K562 (cell line): ENCODE data around the gene MGAT5. TPM values are rescaled to one million over a fixed set of nuclear protein-coding genes. Genes with fewer than 3 reads are reported as not detected.

Experiments used
- ATAC-seq: fragments of 200-7000 bp; cut with Tn5 transposase; 3 replicates; pipeline ENCODE4 v1.9.1; 2020; ENCODE audit warnings: moderate library complexity
- BruUV-seq: library from RNA; stranded (reverse); fragments of 400-500 nt; replicated peaks from 2 replicates; lab custom pipeline; 2021; lab: Mats Ljungman, UMichigan
- CTCF ChIA-PET: fragments of 300-600 bp; formaldehyde crosslinking; extraction: SDS; loops from one replicate; lab custom pipeline; 2021; ENCODE audit warnings: low intra/inter-chr PET ratio; lab: Yijun Ruan, JAX
- POLR2A ChIA-PET: fragments of 300-600, 350-650 bp; sonication (Branson Sonifier 250); formaldehyde crosslinking; extraction: SDS; loops from one replicate; lab custom pipeline; 2021; ENCODE audit warnings: antibody characterized with exemption, inconsistent platforms; lab: Yijun Ruan, JAX
- DNase-seq, 4 experiments: peaks; one replicate each; pipeline versions ENCODE4 v3.0.0 to v3.0.0-alpha.2; 2011 to 2018; ENCODE audit warnings: low spot score in 3 of 4, mixed read lengths in 3 of 4; ENCODE audit errors: extremely low read depth in 1 of 4
- FAIRE-seq: peaks from 2 replicates; lab custom pipeline; 2011; peaks lifted over from hg19 to GRCh38; lab: Jason Lieb, UNC
- H2AFZ ChIP-seq: 2 replicates; pipeline ENCODE4 v1.6.0; 2011; ENCODE audit warnings: low read depth, low read length, control low read depth, inconsistent platforms
- H3K27ac ChIP-seq: fragments of 200-600 bp; 3 replicates; pipeline ENCODE4 v1.8.0; 2011; ENCODE audit warnings: low read depth, mild to moderate bottlenecking, control low read depth, inconsistent platforms, low read length, moderate library complexity, mixed read lengths; ENCODE audit errors: extremely low read depth
- H3K27me3 ChIP-seq, 2 experiments: fragments of 300-600 bp in 1 of 2; 2 replicates in 1 of 2; 3 replicates in 1 of 2; pipeline versions ENCODE4 v1.6.0 to v1.8.0; 2011; ENCODE audit warnings: inconsistent platforms in 2 of 2, low read length in 2 of 2, mild to moderate bottlenecking in 1 of 2, mixed read lengths in 1 of 2, moderate library complexity in 1 of 2; ENCODE audit not compliant: control insufficient read depth in 2 of 2, insufficient read depth in 2 of 2
- H3K36me3 ChIP-seq: fragments of 300-600 bp; 3 replicates; pipeline ENCODE4 v1.8.0; 2011; ENCODE audit warnings: mild to moderate bottlenecking, low read length, inconsistent platforms; ENCODE audit not compliant: control insufficient read depth, insufficient read depth
- H3K4me1 ChIP-seq, 2 experiments: fragments of 200-600 bp in 1 of 2; replicated peaks in 1 of 2; 2 replicates in 1 of 2; 3 replicates in 1 of 2; pipeline versions ENCODE4 v1.5.1 to v1.8.0; 2011; ENCODE audit warnings: inconsistent platforms in 2 of 2, low read length in 2 of 2, mild to moderate bottlenecking in 1 of 2, mixed read lengths in 1 of 2, moderate library complexity in 1 of 2; ENCODE audit not compliant: control insufficient read depth in 2 of 2, insufficient read depth in 2 of 2
- H3K4me2 ChIP-seq: 2 replicates; pipeline ENCODE4 v1.6.1; 2011; ENCODE audit warnings: low read length, control low read depth, inconsistent platforms, mixed read lengths; ENCODE audit not compliant: insufficient read depth
- H3K4me3 ChIP-seq: fragments of 200-600 bp; sonication (generic), shearing (Covaris generic); 2 replicates; pipeline ENCODE4 v1.5.1; 2016; ENCODE audit warnings: control low read depth, inconsistent platforms
- H3K79me2 ChIP-seq: fragments of 200-600 bp; 3 replicates; pipeline ENCODE4 v1.8.0; 2011; ENCODE audit warnings: low read length, inconsistent platforms; ENCODE audit not compliant: control insufficient read depth, insufficient read depth
- H3K9ac ChIP-seq, 2 experiments: 2 replicates each; pipeline versions ENCODE4 v1.6.0 to v1.6.1; 2011; ENCODE audit warnings: low read depth in 2 of 2, low read length in 2 of 2, control low read depth in 1 of 2, inconsistent platforms in 1 of 2, mild to moderate bottlenecking in 1 of 2, mixed read lengths in 1 of 2; ENCODE audit not compliant: insufficient read depth in 1 of 2
- H3K9me1 ChIP-seq: one replicate; pipeline ENCODE4 v1.6.0; 2011; ENCODE audit warnings: inconsistent platforms, mild to moderate bottlenecking, low read length, moderate library complexity; ENCODE audit not compliant: control insufficient read depth, insufficient read depth
- H3K9me3 ChIP-seq: replicated peaks from 2 replicates; pipeline ENCODE4 v1.5.1; 2011; ENCODE audit warnings: low read depth, low read length, inconsistent platforms; ENCODE audit not compliant: control insufficient read depth, insufficient read depth
- H4K20me1 ChIP-seq: replicated peaks from 2 replicates; pipeline ENCODE4 v1.6.1; 2011; ENCODE audit warnings: low read length, inconsistent platforms, mixed read lengths; ENCODE audit not compliant: control insufficient read depth, insufficient read depth
- ELF4 ChIP-seq: fragments of 450-650 bp; formaldehyde crosslinking; IDR thresholded peaks from 2 replicates; pipeline ENCODE4 v1.4.0; 2022; ENCODE audit warnings: missing genetic modification characterization
- FOXK2 ChIP-seq, 2 experiments: fragments of 450-650 bp; IDR thresholded peaks in 1 of 2; conservative IDR thresholded peaks in 1 of 2; 2 replicates each; pipeline ENCODE4 v1.6.1; 2016; ENCODE audit warnings: low read depth in 2 of 2, mild to moderate bottlenecking in 1 of 2
- GABPB1 ChIP-seq: sonication (generic); formaldehyde crosslinking; IDR thresholded peaks from 2 replicates; pipeline ENCODE4 v1.8.0; 2022; ENCODE audit warnings: mild to moderate bottlenecking, missing genetic modification reagents
- KLF10 ChIP-seq: fragments of 250-450 bp; sonication (Bioruptor Pico); IDR thresholded peaks from 2 replicates; pipeline ENCODE4 v1.6.1; 2021; ENCODE audit warnings: matching md5 sums
- MTA2 ChIP-seq: fragments of 450-650 bp; IDR thresholded peaks from 2 replicates; pipeline ENCODE4 v1.6.1; 2016; ENCODE audit warnings: low read depth
- NELFE ChIP-seq: IDR thresholded peaks from 2 replicates; pipeline ENCODE4 v1.6.1; 2011; ENCODE audit warnings: mild to moderate bottlenecking; ENCODE audit not compliant: insufficient read depth, insufficient read length
- NFRKB ChIP-seq: fragments of 450-650 bp; IDR thresholded peaks from 2 replicates; pipeline ENCODE4 v1.6.1; 2016; ENCODE audit warnings: low read depth
- NONO ChIP-seq, 2 experiments: fragments of 200-400 bp in 1 of 2; fragments of 450-650 bp in 1 of 2; formaldehyde crosslinking in 1 of 2; IDR thresholded peaks; 2 replicates each; pipeline ENCODE4 v1.6.1; 2017; ENCODE audit warnings: low read depth in 2 of 2, mild to moderate bottlenecking in 2 of 2, moderate library complexity in 2 of 2, low read length in 1 of 2
- SRSF1 ChIP-seq: fragments of 200-400 bp; formaldehyde crosslinking; IDR thresholded peaks from 2 replicates; pipeline ENCODE4 v1.6.1; 2017; ENCODE audit warnings: mild to moderate bottlenecking, low read depth, low read length, moderate library complexity
- TCFL5 ChIP-seq: fragments of 250-450 bp; sonication (Bioruptor Pico); conservative IDR thresholded peaks from 2 replicates; pipeline ENCODE4 v1.6.1; 2021; ENCODE audit warnings: mild to moderate bottlenecking, moderate library complexity, matching md5 sums
- TRIM28 ChIP-seq: fragments of 450-650 bp; IDR thresholded peaks from 2 replicates; pipeline ENCODE4 v1.6.1; 2017
- ZNF695 ChIP-seq: fragments of 450-650 bp; formaldehyde crosslinking; IDR thresholded peaks from 2 replicates; pipeline ENCODE4 v1.4.0; 2020; ENCODE audit warnings: mild to moderate bottlenecking, moderate library complexity
- WGBS: fragments of 100-300 bp; shearing (Covaris generic); methylation state at CpG from one replicate; pipeline ENCODE4 v1.1.6; 2016; ENCODE audit warnings: low coverage, mixed read lengths; ENCODE audit not compliant: insufficient coverage; ENCODE audit errors: missing lambda C conversion rate; 5-methylcytosine and 5-hydroxymethylcytosine counted together
- in situ Hi-C: fragments of 300-500 bp; cut with MboI; formaldehyde crosslinking; loops from 4 replicates; pipeline ENCODE4 v1.15.0; 2018; ENCODE audit warnings: inconsistent platforms, mixed read lengths
- intact Hi-C: fragments of 100-400 bp; cut with micrococcal nuclease; formaldehyde crosslinking; loops from 2 replicates; pipeline ENCODE4 v1.14.2; 2022
- polyA plus RNA-seq, 8 experiments: library from polyadenylated mRNA; depleted of rRNA in 4 of 8; stranded (reverse) in 5 of 8; unstranded in 3 of 8; fragments of >200 nt; fragmentation: Nextera tagmentation in 2 of 8; fragmentation: Illumina TruSeq in 1 of 8; extraction: Ambion mirVana in 2 of 8; extraction: Trizol in 1 of 8; gene quantifications; 2 replicates each; pipeline versions ENCODE4 v1.2.1 to v1.2.3, GENCODE V29; 2011 to 2014; ENCODE audit warnings: inconsistent platforms in 1 of 8, missing spikeins in 1 of 8
- total RNA-seq, 7 experiments: library from RNA; depleted of rRNA in 6 of 7; stranded (reverse); fragments of >200 nt in 6 of 7; fragmentation: Illumina TruSeq in 2 of 7; extraction: Trizol in 2 of 7; gene quantifications; 2 replicates each; pipeline versions ENCODE4 v1.2.1 to v1.2.3, GENCODE V29; 2011 to 2021; ENCODE audit warnings: low replicate concordance in 1 of 7

MGAT5 gene
- total and polyA plus RNA-seq, 9 of the 15 experiments (the other 6 are each of a cell fraction or from before 2014, with no cell fraction given), result 1.6 to 18.6 (median 11.1) TPM

DNA sequence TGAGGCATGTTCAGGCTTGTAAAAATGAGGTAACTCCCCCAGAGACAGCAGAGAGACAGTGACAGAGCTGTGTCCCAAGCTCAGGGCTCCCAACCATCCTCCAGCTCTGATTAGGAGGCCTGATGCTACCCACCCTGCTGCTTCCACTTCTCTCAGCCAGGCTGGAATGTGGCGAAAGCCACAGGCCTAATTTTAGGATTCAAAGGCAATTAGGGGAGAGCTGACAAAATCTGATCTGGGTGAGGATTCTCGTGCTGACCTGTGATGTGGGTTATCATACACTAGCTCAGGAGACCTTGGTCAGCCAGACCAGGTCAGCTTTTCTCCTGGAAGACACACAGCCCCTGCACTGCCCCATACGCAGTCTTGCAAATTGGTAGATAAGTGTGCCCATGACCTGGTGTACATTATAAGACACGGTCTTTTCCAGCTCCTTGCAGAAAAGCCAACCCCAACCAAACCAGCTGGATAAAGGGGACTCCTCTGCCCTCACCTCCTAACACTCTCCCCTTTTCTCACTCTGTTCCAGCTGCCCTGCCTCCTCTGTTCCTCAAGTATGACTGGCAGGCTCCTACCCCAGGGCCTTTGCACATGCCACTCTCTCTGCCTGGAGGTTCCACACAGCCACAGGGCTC, 225.9 kb downstream of the MGAT5 start:
- no TSS peak for BruUV-seq
- ChIA-PET POLR2A (no interaction called here), CTCF (no interaction called here)
- Histone ChIP-seq H3K79me2 (no peaks in the 10 kb centered on the region), H3K4me1 (no peaks in the 10 kb centered on the region), H4K20me1 (no peaks in the 10 kb centered on the region), H3K9me3 (no peaks in the 10 kb centered on the region), H2AFZ (no peak overlapping the region), H3K9ac (no peak overlapping the region), H3K4me2 (no peak overlapping the region), H3K27ac (no peak overlapping the region), H3K4me3 (no peak overlapping the region), H3K27me3 (peaks cover 9 to 14% of the 10 kb centered on the region in 2 experiments), H3K9me1 (no peaks in the 10 kb centered on the region), H3K36me3 (no peaks in the 10 kb centered on the region)
- 0% methylated on average over 4 of the region's 4 CpGs for WGBS
- no peak for TF ChIP-seq ZNF695 (CRISPR knock-in tag)
- FAIRE-seq (no peak), ATAC-seq (no peak), DNase-seq (no peak)
- in situ Hi-C loops, result no loop called here
- intact Hi-C loops, result no loop called here

DNA sequence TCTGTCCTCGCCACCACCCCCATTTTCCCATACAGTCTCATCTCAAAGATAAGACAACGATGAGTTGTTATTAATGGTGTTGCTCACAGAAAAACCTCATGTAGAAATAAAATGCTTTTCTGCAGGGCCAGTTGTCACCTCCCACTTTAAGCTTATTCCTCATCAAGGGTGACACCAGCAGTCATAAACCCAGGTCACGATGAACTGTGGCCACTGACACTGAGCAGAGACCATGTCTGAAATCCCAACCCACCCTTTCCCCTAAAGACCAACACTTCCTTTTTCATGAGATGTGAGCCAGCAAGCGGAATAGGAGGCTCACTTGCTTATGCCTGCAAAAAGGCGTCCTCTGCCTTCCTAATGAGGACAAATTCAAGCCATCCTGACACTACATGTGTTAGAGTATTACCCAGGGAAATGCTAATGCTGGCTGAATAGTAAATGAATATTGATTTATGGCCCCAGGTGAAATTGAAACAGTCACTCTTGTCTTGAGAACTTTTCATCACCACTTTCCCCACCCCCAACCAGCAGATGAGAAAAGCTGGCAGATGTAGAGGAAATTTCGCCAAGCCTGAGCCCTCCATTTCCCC, 228.4 kb downstream of the MGAT5 start:
- H3K27ac ChIP-seq, result no peak overlapping the region
- H3K9ac ChIP-seq, result no peak overlapping the region
- H3K79me2 ChIP-seq, result no peaks in the 10 kb centered on the region
- H3K4me3 ChIP-seq, result no peak overlapping the region
- no peaks in the 10 kb centered on the region for H3K9me3 ChIP-seq
- intact Hi-C loops, result no loop called here
- no peaks in the 10 kb centered on the region for H3K4me1 ChIP-seq
- no peaks in the 10 kb centered on the region for H3K36me3 ChIP-seq
- H4K20me1 ChIP-seq, result no peaks in the 10 kb centered on the region
- 0% methylated on average over 6 of the region's 6 CpGs for WGBS
- H3K9me1 ChIP-seq, result no peaks in the 10 kb centered on the region
- POLR2A ChIA-PET, result interaction anchor here (0.6 kb wide), 1 partner anchor 50 kb away, joined by 3 read pairs; no protein-coding TSS in a partner anchor
- H2AFZ ChIP-seq, result no peak overlapping the region
- H3K4me2 ChIP-seq, result no peak overlapping the region
- H3K27me3 ChIP-seq, result peaks cover 15 to 24% of the 10 kb centered on the region in 2 experiments
- TF ChIP-seq TRIM28 (no peak), FOXK2 (conservative IDR thresholded peaks at IDR 0.05 in 1 of 2, IDR thresholded peaks at IDR 0.05 in 1 of 2; ENCODE audit: low read depth in 2 of 2) (no peak), NFRKB (no peak), GABPB1 (no peak), SRSF1 (no peak), ELF4 (CRISPR knock-in tag) (no peak), TCFL5 (CRISPR knock-in tag) (no peak), KLF10 (CRISPR knock-in tag) (no peak), NELFE (no peak), MTA2 (no peak), NONO (IDR thresholded peaks at IDR 0.05; ENCODE audit: low read depth in 2 of 2, low read length in 1 of 2) (no peak)
- DNase-seq (no peak), FAIRE-seq (no peak), ATAC-seq (no peak)
- CTCF ChIA-PET, result no interaction called here
- in situ Hi-C loops, result no loop called here
- no TSS peak for BruUV-seq
